Mesenchymal stem cell (in vitro differentiated cells and primary cell): ENCODE measurements around the gene DMD. TPM values are rescaled to one million over a fixed set of nuclear protein-coding genes. Genes with fewer than 3 reads are reported as not detected.

ENCODE experiments used
- DNase-seq: peaks from one replicate; pipeline ENCODE4 v3.0.0-alpha.2; 2013
- H2AFZ ChIP-seq: one replicate; pipeline ENCODE4 v1.6.1; 2013; ENCODE audit warnings: low read depth, mild to moderate bottlenecking, control low read depth, inconsistent platforms, low read length, moderate library complexity
- H2AK5ac ChIP-seq: 2 replicates; pipeline ENCODE4 v1.6.1; 2013; ENCODE audit warnings: low read length, moderate library complexity, mild to moderate bottlenecking, inconsistent platforms; ENCODE audit not compliant: severe bottlenecking
- H2BK120ac ChIP-seq: one replicate; pipeline ENCODE4 v1.6.1; 2013; ENCODE audit warnings: low read depth, mild to moderate bottlenecking, inconsistent platforms, low read length, moderate library complexity
- H2BK12ac ChIP-seq, 2 experiments: one replicate each; pipeline ENCODE4 v1.6.1; 2013; ENCODE audit warnings: inconsistent platforms in 2 of 2, low read length in 2 of 2, mild to moderate bottlenecking in 2 of 2, moderate library complexity in 2 of 2, control low read depth in 1 of 2
- H2BK15ac ChIP-seq: one replicate; pipeline ENCODE4 v1.6.1; 2013; ENCODE audit warnings: mild to moderate bottlenecking, low read depth, inconsistent platforms; ENCODE audit not compliant: poor library complexity, severe bottlenecking
- H2BK5ac ChIP-seq: 2 replicates; pipeline ENCODE4 v1.6.1; 2013; ENCODE audit warnings: low read depth, mild to moderate bottlenecking, low read length, control low read depth, inconsistent platforms; ENCODE audit not compliant: poor library complexity, severe bottlenecking
- H3K14ac ChIP-seq, 2 experiments: one replicate each; pipeline ENCODE4 v1.6.1; 2013; ENCODE audit warnings: inconsistent platforms in 2 of 2, low read length in 2 of 2, control low read depth in 1 of 2, mild to moderate bottlenecking in 1 of 2, moderate library complexity in 1 of 2
- H3K18ac ChIP-seq, 2 experiments: one replicate each; pipeline ENCODE4 v1.6.1; 2013; ENCODE audit warnings: inconsistent platforms in 2 of 2, low read length in 2 of 2, control low read depth in 1 of 2, low read depth in 1 of 2, mild to moderate bottlenecking in 1 of 2
- H3K23ac ChIP-seq, 2 experiments: one replicate each; pipeline ENCODE4 v1.6.1; 2013; ENCODE audit warnings: inconsistent platforms in 2 of 2, low read length in 2 of 2, mild to moderate bottlenecking in 2 of 2, moderate library complexity in 2 of 2, control low read depth in 1 of 2
- H3K27ac ChIP-seq: 2 replicates; pipeline ENCODE4 v1.5.1; 2013; ENCODE audit warnings: mild to moderate bottlenecking, moderate library complexity, low read length, control low read depth, inconsistent platforms; ENCODE audit not compliant: poor library complexity, severe bottlenecking
- H3K27me3 ChIP-seq, 2 experiments: 2 replicates each; pipeline versions ENCODE4 v1.6.1 to v1.7.0; 2013; ENCODE audit warnings: low read length in 2 of 2, mild to moderate bottlenecking in 2 of 2, moderate library complexity in 2 of 2, control low read depth in 1 of 2, inconsistent platforms in 1 of 2; ENCODE audit not compliant: control insufficient read depth in 1 of 2, insufficient read depth in 1 of 2
- H3K36me3 ChIP-seq, 2 experiments: 2 replicates each; pipeline versions ENCODE4 v1.6.1 to v1.7.0; 2013; ENCODE audit warnings: low read length in 2 of 2, control low read depth in 1 of 2, inconsistent platforms in 1 of 2, low read depth in 1 of 2, mild to moderate bottlenecking in 1 of 2; ENCODE audit not compliant: insufficient read depth in 2 of 2, control insufficient read depth in 1 of 2
- H3K4ac ChIP-seq, 2 experiments: one replicate each; pipeline ENCODE4 v1.6.1; 2013; ENCODE audit warnings: inconsistent platforms in 2 of 2, low read length in 2 of 2, mild to moderate bottlenecking in 2 of 2, moderate library complexity in 2 of 2, control low read depth in 1 of 2, low read depth in 1 of 2
- H3K4me1 ChIP-seq: 2 replicates; pipeline ENCODE4 v1.6.1; 2013; ENCODE audit warnings: low read depth, low read length, control low read depth; ENCODE audit not compliant: control insufficient read depth, insufficient read depth
- H3K4me2 ChIP-seq: 2 replicates; pipeline ENCODE4 v1.6.1; 2013; ENCODE audit warnings: low read length, mild to moderate bottlenecking, inconsistent platforms; ENCODE audit not compliant: poor library complexity, severe bottlenecking
- H3K4me3 ChIP-seq, 2 experiments: 2 replicates each; pipeline versions ENCODE4 v1.5.1 to v1.7.0; 2013; ENCODE audit warnings: low read length in 2 of 2, mild to moderate bottlenecking in 2 of 2, control low read depth in 1 of 2, low read depth in 1 of 2; ENCODE audit not compliant: insufficient read depth in 1 of 2
- H3K79me1 ChIP-seq: replicated peaks from 2 replicates; pipeline ENCODE4 v1.6.1; 2013; ENCODE audit warnings: mild to moderate bottlenecking, control low read depth, low read length, inconsistent platforms; ENCODE audit not compliant: poor library complexity, severe bottlenecking
- H3K9ac ChIP-seq: 2 replicates; pipeline ENCODE4 v1.7.0; 2013; ENCODE audit warnings: mild to moderate bottlenecking, low read length, moderate library complexity
- H3K9me3 ChIP-seq: 2 replicates; pipeline ENCODE4 v1.7.0; 2013; ENCODE audit warnings: mild to moderate bottlenecking, low read length; ENCODE audit not compliant: control insufficient read depth
- H4K8ac ChIP-seq: one replicate; pipeline ENCODE4 v1.6.1; 2013; ENCODE audit warnings: inconsistent platforms, mild to moderate bottlenecking, low read length, moderate library complexity
- H4K91ac ChIP-seq: one replicate; pipeline ENCODE4 v1.6.1; 2013; ENCODE audit warnings: mild to moderate bottlenecking, low read length, inconsistent platforms
- WGBS: methylation state at CpG from one replicate; pipeline ENCODE4 v1.1.7; 2013; ENCODE audit warnings: mixed read lengths; 5-methylcytosine and 5-hydroxymethylcytosine counted together
- small RNA-seq: library from polyadenylated mRNA; stranded (forward); fragments of <200 nt; extraction: miRNeasy Mini kit (QIAGEN cat#:217004); gene quantifications from one replicate; pipeline ENCODE3, GENCODE V24; 2013; ENCODE audit warnings: low read depth

Gene DMD

DNA sequence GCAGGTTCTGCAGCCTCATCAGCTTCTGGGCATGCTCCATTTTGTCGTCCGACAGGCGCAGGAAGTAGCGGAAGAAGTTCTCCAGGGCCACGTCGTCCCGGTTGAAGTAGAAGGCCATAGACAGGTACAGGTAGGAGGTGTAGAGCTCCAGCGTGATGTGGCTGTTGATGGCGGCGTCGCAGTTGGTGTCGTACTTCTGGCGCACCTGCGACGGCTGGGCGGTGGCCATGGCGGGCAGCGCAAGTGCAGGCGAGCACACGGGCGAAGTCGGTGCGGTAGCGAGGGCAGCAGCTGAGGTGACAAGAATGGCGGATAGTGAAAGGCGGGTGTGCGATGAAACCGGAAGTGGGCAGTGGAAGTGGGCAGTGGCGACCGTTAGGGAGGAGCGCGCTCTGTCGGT lies 2139.6 kb downstream of the DMD start, which contains the start of gene FTHL17:
FTHL17 (minus strand) TSS at position 317 of the 400 bp plus-strand sequence; CDS start at position 229, 88 bp downstream.
- Histone ChIP-seq H2AFZ (no peak within 1 kb of the TSS), H3K4me3 (no peak within 1 kb of the TSS), H2BK120ac (no peak within 1 kb of the TSS), H4K8ac (no peak within 1 kb of the TSS), H3K27ac (no peak within 1 kb of the TSS), H3K9me3 (peaks cover 12% of the 10 kb centered on the region), H3K23ac (no peak within 1 kb of the TSS), H4K91ac (no peak within 1 kb of the TSS), H2BK5ac (no peak within 1 kb of the TSS), H3K4ac (no peak within 1 kb of the TSS), H3K9ac (no peak within 1 kb of the TSS), H3K18ac (no peak within 1 kb of the TSS), H3K27me3 (no peaks in the 10 kb centered on the region), H2BK15ac (no peak within 1 kb of the TSS), H3K79me1 (no peaks in the 10 kb centered on the region), H3K4me1 (no peaks in the 10 kb centered on the region), H2BK12ac (no peak within 1 kb of the TSS), H3K4me2 (no peak within 1 kb of the TSS), H3K14ac (no peak within 1 kb of the TSS), H2AK5ac (no peak within 1 kb of the TSS), H3K36me3 (no peaks in the 10 kb centered on the region)
- 98% methylated on average over 24 of the region's 33 CpGs for WGBS
- no peak for DNase-seq

DNA sequence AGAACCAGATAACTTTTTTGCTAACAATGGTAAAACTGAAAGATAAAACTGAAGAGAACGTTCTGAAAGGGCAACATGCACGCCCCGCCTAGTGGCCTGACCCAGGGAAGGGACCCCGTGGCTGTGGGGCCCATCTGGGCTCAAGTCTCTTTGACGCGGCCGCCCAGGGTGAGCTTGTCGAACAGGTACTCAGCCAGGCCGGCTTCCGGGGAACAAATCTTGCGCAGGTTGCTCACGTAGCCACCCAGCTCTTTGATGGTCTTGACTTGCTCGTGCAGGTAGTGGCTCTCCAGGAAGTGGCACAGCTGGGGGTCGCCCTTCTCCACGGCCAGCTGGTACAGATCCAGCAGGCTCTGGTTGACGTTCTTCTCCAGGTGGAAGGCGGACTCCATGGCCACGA lies 2140.1 kb downstream of the DMD start:
- no peak overlapping the region for H3K4me2 ChIP-seq
- no peak overlapping the region for H3K23ac ChIP-seq
- H3K36me3 ChIP-seq, result no peaks in the 10 kb centered on the region
- no peak overlapping the region for H3K9ac ChIP-seq
- no peak for DNase-seq
- no peak overlapping the region for H4K91ac ChIP-seq
- peaks cover 10% of the 10 kb centered on the region for H3K9me3 ChIP-seq
- no peak overlapping the region for H2AK5ac ChIP-seq
- no peaks in the 10 kb centered on the region for H3K79me1 ChIP-seq
- H2BK5ac ChIP-seq, result no peak overlapping the region
- no peak overlapping the region for H2BK15ac ChIP-seq
- no peak overlapping the region for H3K4ac ChIP-seq
- 87% methylated on average over 18 of the region's 18 CpGs for WGBS
- H4K8ac ChIP-seq, result no peak overlapping the region
- H3K4me1 ChIP-seq, result no peaks in the 10 kb centered on the region
- no peak overlapping the region for H3K27ac ChIP-seq
- H3K18ac ChIP-seq, result no peak overlapping the region
- no peak overlapping the region for H3K4me3 ChIP-seq
- no peaks in the 10 kb centered on the region for H3K27me3 ChIP-seq
- H3K14ac ChIP-seq, result no peak overlapping the region
- no peak overlapping the region for H2BK12ac ChIP-seq
- no peak overlapping the region for H2BK120ac ChIP-seq
- H2AFZ ChIP-seq, result no peak overlapping the region

DNA sequence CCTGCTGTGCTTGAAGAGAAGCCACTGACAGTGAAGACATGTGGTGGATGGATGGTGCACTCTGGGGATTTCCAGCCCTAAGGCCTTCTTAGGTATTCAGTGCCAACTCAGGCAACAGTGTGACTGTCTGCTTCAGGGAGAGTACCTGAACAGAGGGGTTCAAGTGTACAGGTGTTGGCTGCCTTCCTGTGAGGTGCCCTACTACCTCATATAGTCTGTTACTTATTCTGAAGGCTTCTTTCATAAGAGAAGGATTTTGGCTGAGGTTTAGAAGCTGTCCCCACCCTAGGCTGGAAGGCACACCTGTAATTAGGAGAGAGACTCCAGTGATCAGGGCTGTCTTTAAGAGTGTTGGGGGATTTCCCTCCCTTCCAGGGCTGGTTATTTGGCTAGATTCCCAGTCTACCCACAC lies 2141.3 kb downstream of the DMD start:
- Histone ChIP-seq H3K4me1 (no peaks in the 10 kb centered on the region), H2AFZ (no peak overlapping the region), H2BK12ac (no peak overlapping the region), H2BK5ac (no peak overlapping the region), H3K4me3 (no peak overlapping the region), H2BK15ac (no peak overlapping the region), H3K36me3 (no peaks in the 10 kb centered on the region), H3K79me1 (no peaks in the 10 kb centered on the region), H3K18ac (no peak overlapping the region), H3K9ac (no peak overlapping the region), H3K27ac (no peak overlapping the region), H3K9me3 (peaks cover 8% of the 10 kb centered on the region), H4K8ac (no peak overlapping the region), H3K4me2 (no peak overlapping the region), H4K91ac (no peak overlapping the region), H3K27me3 (no peaks in the 10 kb centered on the region), H3K14ac (no peak overlapping the region), H2BK120ac (no peak overlapping the region), H2AK5ac (no peak overlapping the region), H3K4ac (no peak overlapping the region), H3K23ac (no peak overlapping the region)
- DNase-seq, result no peak

Small RNA genes within 50 kb of the gene (small RNA-seq; reads per million reads assigned to genes)
- not detected for gene MIR3915
- not detected for gene MIR548F5
- not detected for gene RNA5SP501
- gene RNU6-894P, result not detected
